ENCODE data around the gene AMDHD2.
"Not testable (repeated sequence)": the region's sequence is repeated elsewhere in the genome, so short reads cannot be mapped to it uniquely, and the experiment has no call there.

DNA sequence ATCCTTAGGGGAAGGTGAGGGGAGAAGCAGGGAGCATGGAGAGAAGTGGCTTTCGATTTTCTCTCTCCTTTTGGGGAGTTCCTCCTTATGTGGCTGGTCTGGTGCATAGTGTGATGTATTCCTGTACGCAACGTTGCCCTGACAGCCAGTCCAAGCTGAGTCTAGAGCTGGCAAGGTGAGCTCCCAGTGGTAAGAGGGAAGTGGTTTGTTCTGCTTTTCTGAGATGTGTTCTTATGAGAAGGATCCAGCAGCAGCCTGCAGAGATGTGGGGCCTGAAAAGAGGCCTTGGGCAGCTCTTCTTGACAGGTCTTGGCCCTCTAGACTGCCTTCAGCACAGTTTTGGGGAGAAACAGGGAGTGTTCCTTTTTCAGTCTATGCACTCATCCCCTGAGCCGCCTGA is 20.7 kb downstream of the AMDHD2 start:
- not testable (repeated sequence) for TF ChIP-seq CTCF (tag by site-specific recombination; IDR thresholded peaks at IDR 0.05); ZNF311 (tag by site-specific recombination; IDR thresholded peaks at IDR 0.05; ENCODE audit: borderline replicate concordance); ZBTB49 (tag by site-specific recombination; IDR thresholded peaks at IDR 0.05; ENCODE audit: low read depth); ZNF670 (tag by site-specific recombination; IDR thresholded peaks at IDR 0.05; ENCODE audit: low read depth); MEIS1 (CRISPR knock-in tag; IDR thresholded peaks at IDR 0.05; ENCODE audit: borderline replicate concordance); RBAK (tag by site-specific recombination; IDR thresholded peaks at IDR 0.05); ZNF423 (tag by site-specific recombination; IDR thresholded peaks at IDR 0.05); HOXA7 (CRISPR knock-in tag; IDR thresholded peaks at IDR 0.05; ENCODE audit: borderline replicate concordance)
- TF ChIP-seq, protein P1, sequence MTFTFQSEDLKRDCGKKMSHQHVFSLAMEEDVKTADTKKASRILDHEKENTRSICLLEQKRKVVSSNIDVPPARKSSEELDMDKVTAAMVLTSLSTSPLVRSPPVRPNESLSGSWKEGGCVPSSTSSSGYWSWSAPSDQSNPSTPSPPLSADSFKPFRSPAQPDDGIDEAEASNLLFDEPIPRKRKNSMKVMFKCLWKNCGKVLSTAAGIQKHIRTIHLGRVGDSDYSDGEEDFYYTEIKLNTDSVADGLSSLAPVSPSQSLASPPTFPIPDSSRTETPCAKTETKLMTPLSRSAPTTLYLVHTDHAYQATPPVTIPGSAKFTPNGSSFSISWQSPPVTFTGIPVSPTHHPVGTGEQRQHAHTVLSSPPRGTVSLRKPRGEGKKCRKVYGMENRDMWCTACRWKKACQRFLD (tag by site-specific recombination; IDR thresholded peaks at IDR 0.05) = not testable (repeated sequence)
